ENCODE measurements around the gene OR13C9. TPM values are rescaled to one million over a fixed set of nuclear protein-coding genes. Genes with fewer than 3 reads are reported as not detected.

OR13C9 gene
- total RNA-seq: 0.46 TPM

GRCh38 chr9:104618104-104618503, at the start of gene OR13C9:
Gene OR13C9 (minus strand): TSS chr9:104618204. CDS start chr9:104618204, 0 bp downstream.

GRCh38 chr9:104605527-104605926, 12.5 kb downstream of the OR13C9 start, which contains the start of gene OR13C2:
Gene OR13C2 (minus strand): TSS chr9:104605627. CDS start chr9:104605627, 0 bp downstream.

GRCh38 chr9:104599313-104599712, 18.7 kb downstream of the OR13C9 start, which contains the start of gene OR13C5:
Gene OR13C5 (minus strand): TSS chr9:104599413. CDS start chr9:104599413, 0 bp downstream.

GRCh38 chr9:104568868-104569267, 49.1 kb downstream of the OR13C9 start, which contains the start of gene OR13C8:
Gene OR13C8 (plus strand): TSS chr9:104569168. CDS start chr9:104569168, 0 bp downstream.

Other genes starting within 250 kb of the OR13C9 start
- not detected for gene OR13F1, start 113.9 kb downstream of the OR13C9 start, total RNA-seq
- gene OR13C4, start 91.0 kb downstream of the OR13C9 start, total RNA-seq: not detected
- 0.46 TPM for gene OR13C3, start 81.3 kb downstream of the OR13C9 start, total RNA-seq
- gene OR13C8, start 49.0 kb downstream of the OR13C9 start, total RNA-seq: not detected
- not detected for gene OR13C5, start 18.8 kb downstream of the OR13C9 start, total RNA-seq
- 0.92 TPM for gene OR13C2, start 12.6 kb downstream of the OR13C9 start, total RNA-seq
- not detected for gene OR13D1, start 76.3 kb upstream of the OR13C9 start, total RNA-seq
- gene NIPSNAP3A, start 129.5 kb upstream of the OR13C9 start, total RNA-seq: 88.1 TPM
- gene NIPSNAP3B, start 145.9 kb upstream of the OR13C9 start, total RNA-seq: 12.2 TPM